ENCODE results near the gene MSL2.

- TF ChIP-seq EZH2 (IDR thresholded peaks at IDR 0.05; ENCODE audit: borderline replicate concordance, insufficient read depth, low read depth, low read length, poor library complexity, severe bottlenecking) = no peak
- no peak for TF ChIP-seq CTCF (IDR thresholded peaks at IDR 0.05)
Observed at GRCh38 chr3:136194409-136195257, 1.5 kb downstream of the MSL2 start.

All from B cell (primary cell).